Muscle of back (tissue), 11 donors: Measurements from ENCODE around the gene RNPEPL1. TPM values are rescaled to one million over a fixed set of nuclear protein-coding genes. Genes with fewer than 3 reads are reported as not detected.
A peak's percentile ranks its signal among the peaks of the same experiment; 100 is the strongest.

Experiments
- DNase-seq, 3 donors: peaks; one replicate each; pipeline versions ENCODE4 v3.0.0 to v3.0.0-alpha.2; 2013
- polyA plus RNA-seq, 10 donors: library from polyadenylated mRNA; unstranded; fragments of 120-200 nt; gene quantifications; one replicate each; pipeline ENCODE4 v1.2.1, GENCODE V29; 2013; ENCODE audit not compliant: insufficient read length in 10 of 10

RNPEPL1 gene
- polyA plus RNA-seq, 10 donors: 23.6 to 35.6 (median 26.6) TPM

DNA sequence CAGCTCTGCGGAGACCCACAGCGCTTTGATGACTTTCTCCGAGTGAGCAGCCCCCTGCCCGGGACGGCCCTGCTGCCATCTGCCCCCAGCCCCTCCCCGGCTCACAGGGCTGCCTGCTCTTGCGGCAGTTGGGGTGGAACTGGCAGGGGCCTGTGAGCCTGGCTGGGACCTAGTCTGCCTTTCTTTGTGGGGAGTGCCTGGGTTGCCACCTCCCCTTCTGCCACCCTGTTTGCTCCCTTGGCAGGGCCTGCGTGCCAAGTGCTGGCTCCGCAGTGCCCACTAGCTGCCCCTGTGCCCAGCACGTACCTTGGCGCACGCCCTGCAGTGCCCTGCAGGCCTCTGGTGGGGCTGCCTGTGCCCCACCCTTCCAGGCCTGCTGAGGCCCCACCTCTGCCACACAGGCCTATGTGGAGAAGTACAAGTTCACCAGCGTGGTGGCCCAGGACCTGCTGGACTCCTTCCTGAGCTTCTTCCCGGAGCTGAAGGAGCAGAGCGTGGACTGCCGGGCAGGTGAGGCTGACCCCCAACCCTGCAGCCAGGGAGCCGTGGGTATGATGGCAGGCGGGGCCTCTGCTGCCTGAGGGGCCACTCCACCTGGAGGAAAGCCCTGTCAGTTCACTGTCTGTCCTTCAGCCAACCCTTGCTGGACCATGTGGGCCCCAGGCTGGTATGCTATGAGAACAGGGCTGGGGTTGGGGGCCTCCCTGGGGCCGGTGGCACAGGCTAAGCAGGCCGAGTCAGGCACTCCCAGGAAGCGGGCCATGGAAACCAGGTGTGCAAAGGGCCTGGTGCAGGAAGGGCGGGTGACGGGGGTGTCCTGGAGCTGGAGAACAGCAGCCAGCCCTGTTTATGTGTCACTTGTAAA, 7.0 kb downstream of the RNPEPL1 start:
- no peak for DNase-seq

DNA sequence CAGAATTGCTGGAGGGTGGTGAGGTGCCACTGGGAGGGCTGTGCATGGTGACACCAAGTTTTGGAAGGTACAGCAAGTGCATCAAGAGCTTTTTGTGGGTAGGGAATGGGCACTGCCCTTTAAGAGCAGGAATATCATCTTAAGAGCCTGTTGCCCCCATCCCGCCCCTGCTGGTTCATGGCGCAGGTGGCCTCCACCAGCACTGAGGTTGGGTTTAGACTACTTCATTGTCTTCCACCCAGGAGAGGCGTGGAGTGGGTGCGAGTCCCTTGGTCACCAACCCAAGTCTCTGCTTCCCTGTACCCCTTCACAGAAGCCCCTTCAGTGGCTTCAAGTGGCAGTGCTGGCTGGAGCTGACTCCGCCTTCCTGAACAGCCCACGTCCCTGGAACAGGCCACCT, 7.8 kb downstream of the RNPEPL1 start:
- DNase-seq: no peak

DNA sequence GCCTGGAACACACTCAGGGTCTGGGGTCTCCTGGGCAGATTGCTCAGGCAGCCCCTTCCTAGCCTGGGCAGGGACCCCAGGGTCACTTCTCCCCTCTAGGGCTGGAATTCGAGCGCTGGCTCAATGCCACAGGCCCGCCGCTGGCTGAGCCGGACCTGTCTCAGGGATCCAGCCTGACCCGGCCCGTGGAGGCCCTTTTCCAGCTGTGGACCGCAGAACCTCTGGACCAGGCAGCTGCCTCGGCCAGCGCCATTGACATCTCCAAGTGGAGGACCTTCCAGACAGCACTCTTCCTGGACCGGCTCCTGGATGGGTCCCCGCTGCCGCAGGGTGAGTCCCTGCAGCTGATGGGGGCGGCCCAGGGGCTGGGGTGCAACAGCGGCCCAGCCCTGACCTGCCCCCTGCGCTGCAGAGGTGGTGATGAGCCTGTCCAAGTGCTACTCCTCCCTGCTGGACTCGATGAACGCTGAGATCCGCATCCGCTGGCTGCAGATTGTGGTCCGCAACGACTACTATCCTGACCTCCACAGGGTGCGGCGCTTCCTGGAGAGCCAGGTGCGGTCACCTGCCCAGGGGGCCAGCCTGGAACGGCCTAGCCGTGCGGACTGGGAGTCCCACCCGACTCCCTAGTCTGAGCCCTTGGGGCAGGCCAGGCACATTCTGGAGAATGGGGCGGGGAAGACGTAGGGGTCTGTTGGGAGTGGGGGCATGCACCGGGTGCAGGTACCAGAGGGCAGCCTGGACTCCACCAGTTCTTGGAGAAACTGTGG, 8.3 kb downstream of the RNPEPL1 start:
- DNase-seq: no peak

DNA sequence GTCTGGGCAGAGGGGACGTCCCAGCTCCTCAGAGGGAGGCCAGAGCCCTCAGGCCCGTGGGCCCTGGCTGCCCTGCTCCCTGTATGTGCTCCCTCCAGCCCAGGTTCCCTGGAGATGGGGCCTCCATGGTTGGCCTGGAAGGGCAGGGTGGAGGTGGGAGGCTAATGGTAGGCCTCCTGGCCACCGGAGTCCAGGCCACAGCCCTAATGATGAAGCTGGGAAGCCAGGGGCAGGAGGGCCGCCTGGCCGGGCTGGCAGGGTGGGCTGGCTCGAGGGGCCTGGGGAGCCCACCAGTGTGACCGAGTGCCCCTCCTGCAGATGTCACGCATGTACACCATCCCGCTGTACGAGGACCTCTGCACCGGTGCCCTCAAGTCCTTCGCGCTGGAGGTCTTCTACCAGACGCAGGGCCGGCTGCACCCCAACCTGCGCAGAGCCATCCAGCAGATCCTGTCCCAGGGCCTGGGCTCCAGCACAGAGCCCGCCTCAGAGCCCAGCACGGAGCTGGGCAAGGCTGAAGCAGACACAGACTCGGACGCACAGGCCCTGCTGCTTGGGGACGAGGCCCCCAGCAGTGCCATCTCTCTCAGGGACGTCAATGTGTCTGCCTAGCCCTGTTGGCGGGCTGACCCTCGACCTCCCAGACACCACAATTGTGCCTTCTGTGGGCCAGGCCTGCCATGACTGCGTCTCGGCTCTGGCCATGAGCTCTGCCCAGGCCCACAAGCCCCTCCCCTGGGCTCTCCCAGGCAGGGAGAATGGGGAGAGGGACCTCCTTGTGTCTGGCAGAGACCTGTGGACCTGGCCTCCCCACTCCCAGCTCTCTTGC, 9.2 kb downstream of the RNPEPL1 start:
- DNase-seq: no peak

DNA sequence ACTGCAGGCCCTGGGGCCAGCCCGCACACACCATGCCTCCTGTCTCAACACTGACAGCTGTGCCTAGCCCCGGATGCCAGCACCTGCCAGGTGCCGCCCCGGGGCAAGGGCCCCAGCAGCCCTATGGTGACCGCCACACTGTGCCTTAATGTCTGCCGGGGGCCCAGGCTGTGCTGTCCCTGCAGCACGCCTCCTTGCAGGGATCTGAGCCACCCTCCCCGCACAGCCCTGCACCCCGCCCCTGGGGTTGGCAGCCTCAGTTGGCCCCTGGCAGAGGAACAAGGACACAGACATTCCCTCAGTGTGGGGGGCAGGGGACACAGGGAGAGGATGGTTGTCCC, 9.8 kb downstream of the RNPEPL1 start:
- DNase-seq: no peak

DNA sequence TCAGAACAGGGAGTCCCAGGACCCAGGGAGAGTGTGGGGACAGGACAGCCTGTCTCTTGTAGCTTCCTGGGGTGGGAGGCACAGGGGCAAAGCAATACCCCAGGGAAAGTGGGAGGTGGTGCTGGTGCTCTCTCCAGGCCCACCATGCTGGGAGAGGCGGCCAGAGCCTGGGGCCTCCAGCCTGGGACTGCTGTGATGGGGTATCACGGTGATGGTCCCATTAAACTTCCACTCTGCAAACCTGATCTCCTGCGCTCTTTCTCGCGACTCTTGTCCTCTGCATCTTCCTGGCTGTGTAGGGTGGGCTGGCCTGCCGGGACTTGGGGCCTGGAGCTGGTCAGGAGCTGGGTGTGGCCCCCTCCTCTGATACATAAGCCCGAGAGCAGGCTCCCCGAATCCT, 10.2 kb downstream of the RNPEPL1 start:
- DNase-seq: no peak

DNA sequence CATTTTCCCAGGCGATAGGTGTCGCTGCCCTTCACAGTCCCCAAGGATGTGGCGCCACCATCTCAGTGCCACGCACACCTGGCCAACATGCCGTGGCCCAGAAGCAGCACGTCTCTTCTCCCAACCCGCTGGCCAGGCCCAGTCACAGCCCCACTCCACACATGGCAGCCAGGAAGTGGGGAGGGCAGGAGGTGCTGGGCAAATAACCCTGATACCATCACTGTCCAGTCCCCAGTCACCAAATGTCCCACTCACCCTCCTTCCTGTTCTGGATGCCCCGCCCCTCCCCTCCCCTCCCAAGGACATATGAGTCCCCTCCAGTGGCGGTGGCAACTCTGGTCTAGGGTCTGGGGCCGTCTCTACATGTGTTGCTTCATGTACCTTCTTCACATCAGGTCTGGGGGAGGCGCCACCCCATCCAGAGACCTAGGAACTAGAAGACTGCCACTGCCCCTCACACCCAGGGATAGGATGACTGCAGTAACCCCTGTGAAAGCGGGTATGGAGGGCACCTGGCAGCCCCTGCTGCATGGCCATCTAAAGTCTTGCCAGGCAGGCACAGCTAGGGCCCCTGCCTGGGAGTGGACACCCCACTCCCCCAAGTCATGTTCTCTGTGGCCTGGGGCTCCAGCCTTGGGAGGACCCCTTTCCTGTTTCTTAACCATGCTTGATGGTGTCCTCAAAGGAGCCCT, 10.9 kb downstream of the RNPEPL1 start:
- DNase-seq: no peak

DNA sequence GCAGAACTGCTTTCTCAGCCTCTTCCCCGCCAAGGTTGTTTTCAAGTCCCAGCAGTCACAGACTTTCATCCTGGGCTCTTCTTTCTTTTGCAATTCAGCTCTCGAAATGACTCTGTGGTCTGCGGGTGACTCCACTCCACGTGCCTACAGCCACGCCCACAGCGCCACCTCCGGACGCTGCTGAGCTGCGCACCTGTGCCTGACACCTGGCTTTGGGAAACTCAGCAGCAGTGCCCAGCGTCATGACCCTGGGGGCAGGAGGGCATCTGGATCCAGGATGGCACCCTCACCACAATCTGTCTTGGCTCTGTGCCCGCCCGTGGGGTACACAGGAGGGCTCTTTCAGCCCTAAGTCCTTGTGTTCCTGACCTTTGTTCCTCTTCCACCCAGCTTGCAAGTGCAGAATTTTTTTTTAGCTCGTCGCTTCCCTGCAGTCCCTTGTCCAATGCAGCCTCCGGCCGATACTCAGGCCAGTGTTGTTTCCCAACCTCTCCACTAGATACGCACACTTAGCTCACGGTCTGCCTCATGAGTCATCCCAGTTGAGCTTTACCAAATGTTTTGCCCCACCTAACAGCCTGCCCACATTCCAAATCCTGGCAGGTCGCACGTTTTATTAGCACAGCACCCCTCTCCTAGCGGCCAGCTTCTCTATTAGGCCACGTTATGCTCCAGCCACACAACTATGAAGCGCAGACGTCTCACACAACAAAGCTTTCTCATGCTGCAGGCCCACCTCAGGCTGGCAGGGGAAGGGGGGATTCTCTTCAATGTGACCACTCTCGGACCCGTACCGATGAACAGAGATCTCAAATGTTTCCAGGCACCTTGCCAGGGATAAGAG, 11.7 kb downstream of the RNPEPL1 start:
- DNase-seq: no peak

DNA sequence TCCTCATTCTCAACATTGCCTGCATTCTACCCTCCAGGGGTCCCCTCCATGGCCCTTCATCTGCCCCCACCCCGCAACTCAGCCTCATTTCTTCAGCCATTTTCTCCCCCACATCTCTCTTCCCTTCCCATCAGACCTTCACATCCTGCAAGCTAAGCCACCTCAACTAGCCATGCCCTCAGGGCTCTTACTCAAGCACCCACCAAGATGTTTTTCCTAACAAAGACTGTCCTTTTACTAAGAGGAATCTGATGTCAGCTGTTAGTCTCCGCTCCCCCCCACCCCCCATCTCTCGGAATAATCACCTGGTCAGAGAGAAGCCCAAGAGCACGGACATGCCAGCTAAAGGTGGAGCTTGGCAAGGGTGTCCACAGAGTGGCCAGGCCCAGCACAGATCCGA, 13.5 kb downstream of the RNPEPL1 start:
- DNase-seq: no peak

DNA sequence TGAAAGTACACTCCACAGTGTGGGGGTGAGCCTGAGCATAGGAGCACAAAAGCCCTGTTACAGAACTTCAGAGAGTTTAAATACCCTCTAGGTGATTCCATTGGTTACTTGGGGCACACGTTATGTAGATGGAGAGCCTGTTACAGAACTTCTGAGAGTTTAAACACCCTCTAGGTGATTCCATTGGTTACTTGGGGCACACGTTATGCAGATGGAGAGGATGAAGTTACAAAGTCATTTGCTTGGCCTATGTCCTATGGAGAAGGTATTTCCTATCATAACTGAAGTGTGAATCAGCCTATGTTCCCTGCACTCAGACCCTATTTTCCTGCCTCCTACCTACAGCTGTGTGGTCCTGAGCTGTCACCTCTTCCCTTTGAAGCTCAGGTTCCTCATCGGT, 14.5 kb downstream of the RNPEPL1 start:
- no peak for DNase-seq

DNA sequence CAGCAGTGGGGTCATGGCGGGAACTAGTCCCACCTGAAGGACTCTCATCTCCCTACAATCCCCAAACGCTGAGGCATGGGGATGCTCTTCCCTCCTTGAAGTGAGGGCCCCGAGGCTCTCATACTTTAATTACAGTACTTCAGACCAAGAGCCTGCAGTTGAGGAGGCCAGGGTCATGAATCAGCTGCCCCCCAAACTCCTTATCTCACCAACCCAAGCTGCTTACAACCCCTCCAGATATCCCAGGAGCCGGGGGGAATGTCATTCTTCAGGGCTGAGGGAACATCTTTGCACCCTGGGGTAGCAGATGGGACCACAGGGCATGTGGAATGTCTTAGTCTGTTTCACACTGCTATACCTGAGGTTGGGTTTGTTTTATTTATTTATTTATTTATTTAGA, 15.5 kb downstream of the RNPEPL1 start:
- DNase-seq: no peak

DNA sequence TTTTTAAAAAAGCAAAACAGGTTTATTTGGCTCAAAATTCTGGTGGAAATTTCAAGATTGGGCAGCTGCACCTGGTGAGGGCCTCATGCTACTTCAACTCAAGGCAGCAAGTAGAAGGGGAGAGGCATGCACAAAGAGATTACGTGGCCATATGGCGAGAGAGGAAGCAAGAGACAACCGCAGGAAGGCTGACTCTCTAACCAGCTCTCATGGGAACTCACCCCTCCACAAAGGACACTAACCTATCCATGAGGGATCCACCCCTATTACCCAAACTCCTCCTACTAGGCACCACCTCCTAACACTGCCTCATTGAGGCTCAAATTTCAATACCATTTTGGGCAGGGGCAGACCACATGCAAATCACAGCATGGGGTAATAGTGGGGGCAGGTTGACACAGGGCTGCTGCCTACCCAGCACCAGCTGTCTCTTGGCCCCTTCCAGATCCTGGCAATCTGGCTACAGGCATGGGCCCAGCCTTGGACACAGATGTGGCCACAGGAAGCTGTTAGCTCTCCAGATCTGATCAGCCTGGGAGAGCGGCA, 16.3 kb downstream of the RNPEPL1 start:
- DNase-seq: no peak

DNA sequence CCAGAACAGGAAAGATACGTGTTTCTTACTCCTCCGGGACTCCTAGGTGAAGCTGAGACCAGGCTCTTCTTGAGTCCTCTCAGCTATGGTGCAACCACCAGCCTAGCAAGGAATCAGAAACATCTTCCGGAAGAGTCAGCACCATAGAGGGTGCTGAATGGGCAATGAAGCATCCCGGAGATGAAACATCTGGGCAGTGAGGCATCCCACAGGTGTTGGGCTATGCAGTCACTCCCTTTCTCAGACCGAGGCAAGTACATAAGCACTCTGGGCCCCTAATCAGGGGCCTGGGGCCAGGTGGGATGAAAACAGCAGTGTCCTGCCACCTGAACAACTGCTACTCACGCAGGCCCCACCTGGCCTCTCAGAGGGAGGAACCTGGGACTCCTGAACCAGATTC, 16.8 kb downstream of the RNPEPL1 start:
- no peak for DNase-seq

DNA sequence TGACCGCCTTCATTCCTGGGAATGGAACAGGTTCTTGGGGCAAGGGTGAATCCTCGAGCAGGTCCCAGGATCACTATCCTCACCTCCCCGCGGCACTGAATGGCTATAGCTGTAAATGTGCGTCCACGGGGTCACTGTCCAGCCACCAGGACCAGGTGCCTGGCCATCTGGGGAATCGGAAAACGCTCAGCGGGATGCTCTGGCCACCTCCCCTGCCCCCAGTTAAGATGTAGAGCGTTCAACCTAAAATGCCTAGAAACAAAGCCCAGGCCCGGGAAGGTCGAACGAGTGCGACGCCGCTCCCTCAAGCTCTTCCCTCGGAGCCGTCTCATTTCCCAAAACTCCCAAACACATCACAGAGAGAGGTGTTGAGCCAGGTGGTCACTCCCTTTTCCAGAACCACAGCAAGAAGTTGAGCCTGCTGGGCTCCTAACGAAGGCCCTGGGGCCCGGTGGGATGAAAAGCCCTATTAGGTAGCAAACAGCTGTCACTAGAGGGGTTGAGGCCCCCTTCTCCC, 17.5 kb downstream of the RNPEPL1 start:
- DNase-seq: no peak

DNA sequence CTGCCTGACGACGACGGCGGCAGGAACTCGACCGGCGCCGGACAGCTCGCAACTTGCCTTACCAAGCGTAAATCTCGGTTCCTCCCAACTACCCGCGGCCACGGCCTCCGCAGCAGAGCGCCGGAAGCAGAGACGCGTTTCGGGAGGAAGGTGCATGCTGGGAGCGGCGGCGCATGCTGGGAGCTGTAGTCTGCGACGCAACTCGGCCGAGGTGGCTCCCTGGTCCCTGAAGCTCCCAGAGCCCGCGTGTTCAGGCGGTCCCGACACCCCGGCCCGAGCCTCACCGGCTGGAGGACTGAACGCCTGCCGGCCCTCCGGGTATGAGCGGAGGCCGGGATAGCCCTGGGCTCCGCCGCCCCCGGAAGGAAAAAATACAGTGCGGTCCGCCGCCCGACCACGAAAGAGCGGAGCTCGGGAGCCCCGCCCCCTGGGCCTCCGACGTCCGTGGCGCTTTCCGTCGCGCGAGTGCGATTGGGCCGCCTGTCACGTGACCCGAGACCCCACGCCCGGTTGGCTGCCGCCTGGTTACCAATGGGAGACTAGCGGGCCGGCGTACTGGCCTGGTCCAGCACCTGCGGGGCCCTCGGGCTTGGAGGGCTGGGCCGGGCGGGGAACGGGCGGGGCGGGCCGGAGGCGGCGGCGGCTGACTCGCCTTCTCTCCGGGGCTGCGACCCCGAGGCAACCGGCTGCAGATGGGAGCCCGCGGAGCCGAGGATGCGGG, 18.1 kb downstream of the RNPEPL1 start, which contains the start of gene CAPN10:
CAPN10 (plus strand) TSS at position 537 of the 721 bp plus-strand sequence; CDS start at position 715, 178 bp downstream.
- DNase-seq: peak; percentile 96 to 99 (median 98)

DNA sequence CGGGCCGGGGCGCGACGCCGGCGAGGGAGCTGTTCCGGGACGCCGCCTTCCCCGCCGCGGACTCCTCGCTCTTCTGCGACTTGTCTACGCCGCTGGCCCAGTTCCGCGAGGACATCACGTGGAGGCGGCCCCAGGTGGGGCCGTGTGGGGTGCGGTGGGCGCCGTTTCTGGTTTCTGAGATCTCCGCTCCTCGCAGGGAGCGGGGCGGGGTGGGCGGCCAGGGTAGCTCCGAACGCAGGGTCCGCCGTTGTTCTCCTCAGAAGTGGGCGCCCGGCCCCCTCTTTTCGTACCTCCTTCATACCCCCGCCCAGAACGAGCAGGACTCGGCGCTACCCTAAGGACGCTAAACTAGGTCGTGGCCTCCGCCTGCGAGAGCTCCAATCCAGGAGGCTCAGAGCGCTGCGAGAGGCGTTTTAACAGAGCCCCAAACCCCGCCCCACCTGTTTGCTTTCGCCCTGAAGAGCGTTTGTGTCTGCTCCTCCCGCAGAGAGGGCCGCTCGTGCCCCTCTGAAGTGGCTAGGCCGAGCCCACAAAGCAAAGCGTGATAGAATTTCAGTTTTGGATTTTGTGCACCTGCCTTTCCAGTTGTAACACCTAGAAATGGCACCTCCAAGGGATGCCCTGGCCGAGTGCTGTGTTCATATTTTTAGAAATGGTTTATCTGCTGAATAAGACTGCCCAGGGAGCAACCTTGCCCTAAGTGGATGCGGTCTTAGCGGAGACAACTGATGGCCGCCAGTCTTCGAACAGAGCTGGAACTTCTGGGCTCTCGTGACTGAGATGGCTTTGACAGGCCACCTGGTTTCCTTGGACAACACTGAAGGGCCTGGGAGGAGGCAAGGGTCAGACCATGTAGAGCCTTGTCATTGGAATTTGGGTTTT, 18.9 kb downstream of the RNPEPL1 start:
- no peak for DNase-seq

DNA sequence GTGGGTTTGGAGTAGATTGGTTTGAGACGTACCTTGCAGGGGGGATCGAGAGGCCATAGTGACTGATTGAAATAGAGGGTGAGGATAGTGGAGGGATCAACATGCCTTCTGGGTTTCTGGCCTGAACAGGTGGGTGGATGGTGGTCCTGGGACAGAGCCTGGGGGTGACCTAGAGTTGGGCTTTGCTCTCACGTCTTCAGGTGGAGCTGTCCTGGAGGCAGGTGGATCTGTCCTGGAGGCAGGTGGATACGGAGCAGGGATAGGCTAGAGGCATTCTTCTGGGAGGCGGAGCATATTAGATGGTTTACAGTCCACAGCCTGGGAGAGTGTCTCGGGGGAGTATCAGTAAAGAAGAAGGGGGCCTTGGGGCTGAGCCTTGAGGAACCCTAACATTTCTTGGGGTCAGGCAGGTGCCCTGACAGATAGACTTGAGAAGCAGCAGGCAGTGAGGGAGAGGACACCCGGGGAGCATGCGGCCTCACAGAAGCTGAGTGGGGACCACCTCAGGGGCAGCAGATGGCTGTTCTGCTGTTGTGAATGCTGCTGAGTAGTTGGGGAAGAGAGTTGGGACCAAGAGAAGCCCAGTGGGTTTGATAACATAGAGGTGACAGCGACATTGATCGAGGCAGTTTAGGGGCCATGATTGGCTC, 19.8 kb downstream of the RNPEPL1 start:
- no peak for DNase-seq

DNA sequence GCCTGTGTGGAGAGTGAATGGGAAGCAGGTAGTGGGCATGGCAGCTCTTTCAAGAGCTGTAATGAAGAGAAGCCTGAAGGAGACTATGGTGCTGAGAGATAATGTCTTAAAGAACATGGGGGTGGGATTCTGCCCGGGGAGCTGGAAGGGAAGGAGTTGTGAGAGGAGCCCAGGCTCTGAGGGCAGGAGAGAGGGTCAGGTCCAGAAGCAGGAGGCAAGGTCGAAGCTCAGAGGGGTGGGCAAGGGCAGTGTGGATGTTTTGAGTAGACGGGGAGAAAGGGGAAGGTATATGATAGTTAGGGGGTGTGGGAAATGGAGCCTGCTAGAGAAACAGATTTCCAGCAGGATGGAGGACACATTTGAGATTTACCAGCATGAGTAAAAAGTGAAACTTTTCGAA, 20.4 kb downstream of the RNPEPL1 start:
- DNase-seq: no peak
